ENCODE measurements around the gene RAPGEF2.

DNA sequence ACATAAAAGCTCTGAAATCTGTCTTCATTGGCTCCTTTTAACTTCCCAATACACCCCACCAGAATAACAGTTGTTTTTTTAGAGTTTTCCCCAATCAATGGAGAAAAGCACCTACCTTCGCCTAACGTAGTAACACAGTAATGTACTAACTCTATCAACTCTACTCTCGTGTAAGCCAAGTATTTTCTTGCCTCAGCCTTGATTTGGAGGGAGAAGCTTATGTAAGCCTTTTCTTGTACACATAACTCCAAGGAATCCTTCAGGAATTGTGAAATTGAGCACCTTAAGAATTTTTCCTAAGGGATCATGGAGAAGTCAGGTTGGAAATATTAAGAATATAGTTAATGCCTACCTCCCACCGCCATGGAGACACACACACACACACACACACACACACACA is 181.2 kb downstream of the RAPGEF2 start:
- TF ChIP-seq ZNF140 (CRISPR knock-in tag; IDR thresholded peaks at IDR 0.05) = no peak
- TF ChIP-seq, protein P1, sequence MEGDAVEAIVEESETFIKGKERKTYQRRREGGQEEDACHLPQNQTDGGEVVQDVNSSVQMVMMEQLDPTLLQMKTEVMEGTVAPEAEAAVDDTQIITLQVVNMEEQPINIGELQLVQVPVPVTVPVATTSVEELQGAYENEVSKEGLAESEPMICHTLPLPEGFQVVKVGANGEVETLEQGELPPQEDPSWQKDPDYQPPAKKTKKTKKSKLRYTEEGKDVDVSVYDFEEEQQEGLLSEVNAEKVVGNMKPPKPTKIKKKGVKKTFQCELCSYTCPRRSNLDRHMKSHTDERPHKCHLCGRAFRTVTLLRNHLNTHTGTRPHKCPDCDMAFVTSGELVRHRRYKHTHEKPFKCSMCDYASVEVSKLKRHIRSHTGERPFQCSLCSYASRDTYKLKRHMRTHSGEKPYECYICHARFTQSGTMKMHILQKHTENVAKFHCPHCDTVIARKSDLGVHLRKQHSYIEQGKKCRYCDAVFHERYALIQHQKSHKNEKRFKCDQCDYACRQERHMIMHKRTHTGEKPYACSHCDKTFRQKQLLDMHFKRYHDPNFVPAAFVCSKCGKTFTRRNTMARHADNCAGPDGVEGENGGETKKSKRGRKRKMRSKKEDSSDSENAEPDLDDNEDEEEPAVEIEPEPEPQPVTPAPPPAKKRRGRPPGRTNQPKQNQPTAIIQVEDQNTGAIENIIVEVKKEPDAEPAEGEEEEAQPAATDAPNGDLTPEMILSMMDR (IDR thresholded peaks at IDR 0.05 in 2 of 3, conservative IDR thresholded peaks at IDR 0.05 in 1 of 3; ENCODE audit: insufficient read depth in 2 of 3, low read depth in 1 of 3, low read length in 3 of 3) = no peak
- TF ChIP-seq ESRRA (IDR thresholded peaks at IDR 0.05; ENCODE audit: borderline replicate concordance, low read depth) = no peak
- no peak for TF ChIP-seq ZNF274 (IDR thresholded peaks at IDR 0.05; ENCODE audit: borderline replicate concordance, low read depth, low read length)
- TF ChIP-seq PHF21A (IDR thresholded peaks at IDR 0.05; ENCODE audit: borderline replicate concordance, low read depth) = no peak
